ENCODE data around the gene XRCC4. TPM values are rescaled to one million over a fixed set of nuclear protein-coding genes. Genes with fewer than 3 reads are reported as not detected.
A peak's percentile ranks its signal among the peaks of the same experiment; 100 is the strongest.

Gene XRCC4
- total and polyA plus RNA-seq, 2 of the 8 experiments (the other 6 are each of a cell fraction or from before 2014, with no cell fraction given): 3.0 to 8.3 TPM

DNA sequence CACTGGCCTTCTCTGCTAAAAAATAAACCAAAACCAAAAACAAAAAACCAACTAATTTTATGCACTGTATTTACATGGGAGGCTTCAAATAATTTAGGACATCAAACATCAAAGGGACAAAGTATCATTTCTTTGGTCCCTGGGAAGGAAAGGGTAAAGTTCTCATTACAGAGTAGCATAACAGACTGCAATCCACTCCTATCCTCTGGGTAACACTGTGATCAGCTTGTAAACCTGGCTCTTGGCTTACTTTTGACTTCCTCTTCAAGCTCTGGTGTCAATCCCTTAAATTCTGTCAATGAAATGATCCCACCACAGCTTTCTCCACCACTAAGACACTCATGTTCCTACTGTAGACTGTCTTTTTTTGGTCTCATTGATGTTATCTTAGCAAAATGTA, 324.4 kb downstream of the XRCC4 start:
- Histone ChIP-seq H3K4me3 (ENCODE audit: extremely low read depth in 1 of 4, insufficient read depth in 2 of 4, low read depth in 3 of 4, low read length in 4 of 4) (no peak overlapping the region), H3K36me3 (ENCODE audit: control insufficient read depth in 2 of 4, insufficient read depth in 4 of 4, low read length in 3 of 4) (no peaks in the 10 kb centered on the region), H3K79me2 (ENCODE audit: control insufficient read depth in 1 of 2, insufficient read depth in 2 of 2, low read length in 2 of 2) (no peaks in the 10 kb centered on the region), H3K4me2 (ENCODE audit: insufficient read depth in 1 of 2, low read depth in 2 of 2, low read length in 2 of 2) (no peak overlapping the region), H3K27me3 (replicated peaks in 1 of 4; ENCODE audit: control insufficient read depth in 3 of 4, extremely low read depth in 1 of 4, insufficient read depth in 3 of 4, low read length in 3 of 4) (no peaks in the 10 kb centered on the region), H3K9ac (replicated peaks in 1 of 4; ENCODE audit: extremely low read depth in 1 of 4, low read depth in 3 of 4, low read length in 3 of 4) (no peak overlapping the region), H3K14ac (ENCODE audit: insufficient read length) (no peak overlapping the region), H2BK12ac (ENCODE audit: low read depth, low read length) (no peak overlapping the region), H2AFZ (ENCODE audit: low read length) (0 out of 2 replicates have a peak overlapping the region, but pooled peaks have one; percentile 1), H3K18ac (ENCODE audit: extremely low read depth, low read length) (no peak overlapping the region), H4K91ac (replicated peaks; ENCODE audit: insufficient read length, low read length) (no peak overlapping the region), H2BK5ac (ENCODE audit: low read depth, low read length) (no peak overlapping the region), H3K79me1 (ENCODE audit: low read depth, low read length) (no peaks in the 10 kb centered on the region), H2AK5ac (ENCODE audit: low read depth, low read length) (no peak overlapping the region), H2BK20ac (ENCODE audit: low read length) (no peak overlapping the region), H4K5ac (ENCODE audit: insufficient read length, low read depth, low read length) (no peak overlapping the region), H3K9me3 (ENCODE audit: insufficient read depth in 2 of 2, low read depth in 1 of 2, low read length in 1 of 2) (no peaks in the 10 kb centered on the region), H3K27ac (ENCODE audit: low read depth, low read length) (no peak overlapping the region), H2BK120ac (replicated peaks; ENCODE audit: low read depth, low read length) (no peak overlapping the region), H2BK15ac (ENCODE audit: low read length) (no peak overlapping the region), H3K23me2 (ENCODE audit: low read depth, low read length) (no peaks in the 10 kb centered on the region), H3K23ac (ENCODE audit: insufficient read length) (no peak overlapping the region), H3K4me1 (replicated peaks in 1 of 4; ENCODE audit: control insufficient read depth in 3 of 4, insufficient read depth in 4 of 4, low read length in 3 of 4) (peaks cover 0 to 5% (median 1%) of the 10 kb centered on the region in 4 experiments; a peak in 2 of 7 replicates), H4K20me1 (replicated peaks in 1 of 2; ENCODE audit: control insufficient read depth in 1 of 2, insufficient read depth in 2 of 2, low read length in 2 of 2) (no peaks in the 10 kb centered on the region), H3K56ac (replicated peaks; ENCODE audit: insufficient read length, low read depth, low read length) (no peak overlapping the region), H3K4ac (replicated peaks; ENCODE audit: insufficient read length, low read depth, low read length) (no peak overlapping the region), H4K8ac (ENCODE audit: extremely low read depth, insufficient read depth, low read length) (no peak overlapping the region)
- peak; percentile 36 for FAIRE-seq
- DNase-seq (ENCODE audit: low read depth in 1 of 2, low spot score in 2 of 2): no peak
- TF ChIP-seq CEBPB (IDR thresholded peaks at IDR 0.05; ENCODE audit: low read depth, low read length) (no peak), BCL11A (IDR thresholded peaks at IDR 0.05; ENCODE audit: low read depth in 2 of 2, low read length in 2 of 2) (no peak), SP2 (IDR thresholded peaks at IDR 0.05; ENCODE audit: low read length) (no peak), CREB1 (IDR thresholded peaks at IDR 0.05) (no peak), CHD2 (IDR thresholded peaks at IDR 0.05; ENCODE audit: low read length) (no peak), SP4 (IDR thresholded peaks at IDR 0.05; ENCODE audit: low read length) (no peak), YY1 (IDR thresholded peaks at IDR 0.05; ENCODE audit: low read depth, low read length) (no peak), SRF (IDR thresholded peaks at IDR 0.05; ENCODE audit: low read depth, low read length) (no peak), EP300 (IDR thresholded peaks at IDR 0.05; ENCODE audit: borderline replicate concordance in 1 of 2, low read depth in 2 of 2, low read length in 2 of 2) (no peak), MAFK (IDR thresholded peaks at IDR 0.05; ENCODE audit: low read depth, low read length) (no peak), TAF7 (optimal IDR thresholded peaks at IDR 0.05; ENCODE audit: borderline replicate concordance, low read depth, low read length) (no peak)
- TF ChIP-seq, protein P1, sequence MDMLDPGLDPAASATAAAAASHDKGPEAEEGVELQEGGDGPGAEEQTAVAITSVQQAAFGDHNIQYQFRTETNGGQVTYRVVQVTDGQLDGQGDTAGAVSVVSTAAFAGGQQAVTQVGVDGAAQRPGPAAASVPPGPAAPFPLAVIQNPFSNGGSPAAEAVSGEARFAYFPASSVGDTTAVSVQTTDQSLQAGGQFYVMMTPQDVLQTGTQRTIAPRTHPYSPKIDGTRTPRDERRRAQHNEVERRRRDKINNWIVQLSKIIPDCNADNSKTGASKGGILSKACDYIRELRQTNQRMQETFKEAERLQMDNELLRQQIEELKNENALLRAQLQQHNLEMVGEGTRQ (IDR thresholded peaks at IDR 0.05; ENCODE audit: low read length): no peak
- CTCF ChIA-PET (ENCODE audit: partially characterized antibody): interaction anchor here (0.8 to 1.5 kb wide), 2 partner anchors 11 to 16 kb away, joined by 3 to 4 read pairs; no protein-coding TSS in a partner anchor
- POLR2A ChIA-PET (ENCODE audit: partially characterized antibody): interaction anchor here (1.7 kb wide), 1 partner anchor 13 kb away, joined by 6 read pairs; no protein-coding TSS in a partner anchor
